ENCODE measurements around the gene ANKRD63. TPM values are rescaled to one million over a fixed set of nuclear protein-coding genes. Genes with fewer than 3 reads are reported as not detected.

ANKRD63 gene
- total RNA-seq, 2 donors from 2014 or later, result 0.65 TPM; not detected in 1

DNA sequence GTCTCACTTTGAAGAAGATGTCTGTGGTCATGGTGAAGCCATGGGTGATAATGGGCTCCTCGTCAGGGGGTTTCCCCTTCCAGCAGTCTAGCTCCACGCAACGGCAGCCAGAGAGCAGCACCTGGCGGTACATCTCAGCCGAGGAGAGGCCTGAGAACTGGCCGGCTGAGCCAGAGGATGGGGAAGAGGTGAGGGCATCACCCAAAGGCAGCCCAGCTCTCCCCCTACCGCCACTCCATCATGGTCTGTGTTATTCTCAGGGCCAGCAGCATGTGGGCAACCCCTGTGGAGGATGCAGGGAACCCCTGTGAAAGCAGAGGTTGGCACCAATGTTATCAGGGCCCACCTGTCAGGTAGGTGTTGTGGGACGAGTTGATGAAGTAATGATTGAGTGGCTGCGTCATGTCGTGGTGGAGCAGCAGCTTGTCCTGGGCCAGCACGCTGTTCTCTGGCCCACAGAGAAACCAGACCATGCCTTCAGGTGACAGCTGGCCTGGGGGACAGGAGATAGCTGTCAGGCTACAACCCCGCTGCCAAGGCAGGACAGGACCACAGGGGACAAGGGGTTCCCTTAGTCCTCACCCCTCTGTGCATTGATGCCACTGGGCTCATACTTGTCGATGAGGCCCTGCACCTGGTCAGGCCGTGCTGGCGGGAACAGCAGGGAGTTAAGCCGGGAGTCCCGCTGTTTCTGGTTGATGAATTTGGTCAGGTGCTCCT, 15.5 kb upstream of the ANKRD63 start:
- intact Hi-C loops (cut with DNase I), result no loop called here
- no peak for DNase-seq
- ATAC-seq, result no peak

DNA sequence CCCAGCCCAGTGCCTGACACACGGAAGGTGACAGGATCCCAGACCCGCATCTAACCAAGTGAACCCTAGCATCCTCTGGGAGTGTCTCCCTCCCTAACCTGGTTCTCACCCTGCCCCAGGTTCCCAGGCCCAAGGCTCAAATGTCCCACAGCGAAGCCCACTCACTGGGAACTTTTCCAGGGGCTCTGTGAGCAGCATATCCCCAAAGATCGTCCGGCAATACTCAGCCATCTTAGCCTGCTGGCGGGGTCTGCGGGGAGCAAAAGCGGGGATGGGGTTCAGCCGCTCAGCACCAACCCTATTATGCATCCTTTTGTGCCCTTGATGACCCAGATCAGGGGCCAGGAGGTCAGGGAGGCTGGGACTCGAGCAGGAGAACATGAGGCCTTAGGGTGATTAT, 14.5 kb upstream of the ANKRD63 start:
- DNase-seq, result no peak
- no peak for ATAC-seq
- intact Hi-C loops (cut with DNase I), result no loop called here

DNA sequence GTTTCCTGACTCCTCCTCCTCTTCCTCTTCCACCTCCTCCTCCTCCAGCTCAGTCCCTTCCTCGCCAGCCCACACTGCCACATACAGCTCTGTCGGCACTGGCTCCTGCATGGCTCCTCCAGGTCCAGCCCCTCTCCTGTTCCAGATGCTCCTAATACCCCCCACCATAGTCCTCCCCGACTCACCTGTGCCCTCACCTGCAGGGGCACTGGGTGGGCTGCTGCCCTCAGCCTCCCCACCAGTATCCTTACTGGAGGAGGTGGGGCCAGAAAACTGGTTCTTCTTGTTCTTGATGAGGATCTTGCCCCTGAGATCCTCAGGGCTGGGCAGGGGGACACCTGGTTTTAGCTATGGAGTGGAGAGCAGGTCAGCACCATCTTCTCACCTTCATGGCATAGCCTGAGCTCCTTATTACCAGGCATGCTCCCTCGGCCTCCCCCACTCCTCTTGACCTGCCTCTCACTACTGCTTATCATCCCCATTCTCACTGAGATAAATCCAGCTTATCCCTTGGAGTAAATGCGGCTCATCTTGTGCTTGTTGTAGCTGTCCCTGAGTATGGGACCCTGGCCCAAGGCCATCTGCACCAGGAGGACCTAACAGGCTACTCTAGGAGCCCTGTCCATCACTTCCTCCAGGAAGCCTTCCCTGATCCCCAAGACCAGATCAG, 13.8 kb upstream of the ANKRD63 start:
- intact Hi-C loops (cut with DNase I), result no loop called here
- ATAC-seq (no peak), DNase-seq (no peak)

DNA sequence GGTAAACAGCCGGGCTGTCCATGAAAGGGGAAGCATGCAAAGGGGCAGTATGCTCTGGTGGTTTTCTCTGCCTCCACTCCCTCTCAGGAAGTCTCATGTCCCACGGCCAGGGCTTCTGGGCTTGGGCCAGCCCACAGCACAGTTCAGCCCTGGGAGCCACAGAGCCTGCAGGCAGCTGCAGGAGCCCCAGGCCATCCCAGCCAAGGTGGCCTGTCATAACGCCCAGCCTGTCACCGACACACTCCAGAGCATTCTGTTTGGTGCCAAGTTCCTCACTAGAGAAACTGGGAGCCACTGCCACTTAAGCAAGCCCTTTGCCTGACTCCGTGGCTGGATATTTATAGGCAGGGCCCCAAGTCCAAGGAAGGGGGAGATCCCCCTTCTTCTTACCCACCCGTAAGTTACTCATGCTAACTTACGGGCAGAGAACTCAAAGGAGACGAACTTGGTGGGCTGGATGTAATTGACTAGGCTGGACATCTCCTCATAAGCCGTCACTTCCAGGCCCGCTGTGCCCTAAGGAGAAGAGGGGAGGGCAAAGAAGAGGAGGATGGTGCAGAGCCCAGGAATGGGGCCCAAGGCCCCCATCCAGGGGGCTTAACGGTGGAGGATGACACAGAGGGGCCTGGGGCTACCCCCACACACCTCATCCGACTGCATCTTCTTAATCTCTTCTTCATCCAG, 13.2 kb upstream of the ANKRD63 start:
- intact Hi-C loops (cut with DNase I), result no loop called here
- ATAC-seq (peak; percentile 86 to 89), DNase-seq (peak; percentile 65)

DNA sequence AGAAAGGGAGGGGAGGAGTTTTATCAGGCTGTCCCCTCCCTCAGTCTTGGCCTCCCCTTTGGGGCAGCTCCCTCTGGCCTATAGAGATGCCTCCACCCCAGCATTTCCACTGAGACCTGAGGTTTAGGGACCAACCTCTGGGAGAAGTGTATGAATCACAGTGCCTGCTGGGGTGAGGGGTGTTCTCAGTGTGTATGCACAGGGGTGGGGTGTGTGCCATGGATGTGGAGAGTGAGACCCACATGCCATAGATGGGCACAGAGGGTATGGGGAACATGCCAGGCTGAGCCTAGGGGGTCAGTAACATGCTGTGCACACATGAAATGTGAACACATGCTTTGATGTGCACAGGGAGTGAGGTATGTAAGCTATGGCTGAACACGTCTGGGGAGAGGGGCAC, 12.4 kb upstream of the ANKRD63 start:
- intact Hi-C loops (cut with DNase I), result no loop called here
- no peak for ATAC-seq

DNA sequence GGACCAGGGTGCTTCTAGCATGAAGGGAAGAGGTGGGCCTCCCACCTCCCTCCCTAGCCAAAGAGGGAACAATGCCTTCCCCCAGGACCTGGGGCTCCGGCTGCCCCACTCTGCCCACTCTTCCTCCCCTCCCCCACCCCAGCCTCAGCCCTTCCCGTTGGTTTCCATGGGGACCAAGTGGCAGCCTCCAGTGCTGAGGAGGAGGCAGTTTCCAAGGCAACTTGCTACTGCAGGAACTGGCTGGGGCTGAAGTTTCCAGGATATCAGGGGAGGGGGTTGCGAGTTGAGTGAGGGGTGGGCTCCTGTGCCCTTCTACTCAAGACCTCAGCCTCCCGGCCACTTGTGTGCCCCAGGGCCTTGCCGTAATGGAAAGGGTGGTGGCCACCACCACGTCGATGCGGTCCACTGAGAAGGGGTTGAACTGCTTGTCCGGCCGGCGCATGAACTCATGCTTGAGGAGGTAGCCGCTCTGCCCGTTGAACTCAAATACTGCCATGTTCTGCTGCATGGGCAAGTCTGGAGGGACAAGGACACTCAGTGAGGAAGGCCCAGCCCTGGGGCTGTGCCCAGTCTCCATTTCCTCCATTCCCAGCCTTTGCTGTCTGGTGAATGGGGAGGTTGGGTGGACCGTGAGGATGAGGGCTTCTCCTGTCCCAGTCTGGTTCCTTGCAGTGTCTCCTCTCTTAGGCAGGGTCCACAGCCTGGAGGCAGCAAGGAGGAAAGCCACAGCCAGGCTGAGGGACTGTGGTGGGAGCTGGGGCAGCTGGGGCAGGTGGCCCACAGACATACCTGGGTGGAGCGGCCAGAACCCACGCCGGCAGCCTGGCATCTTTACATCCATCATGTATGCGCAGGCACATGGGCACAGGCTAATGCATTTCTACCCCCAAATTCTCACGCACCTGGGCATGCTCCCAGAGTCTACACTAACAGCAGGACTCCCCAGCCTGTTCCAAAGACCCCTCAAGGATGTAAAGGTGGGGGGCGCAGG, 11.3 kb upstream of the ANKRD63 start:
- DNase-seq, result no peak
- no peak for ATAC-seq
- intact Hi-C loops (cut with DNase I), result no loop called here

More for the DNA sequence above, 12.4 kb upstream of the ANKRD63 start:
- DNase-seq, result no peak

GRCh38 chr15:40293006-40293405, 10.1 kb upstream of the ANKRD63 start:
- ATAC-seq, result no peak
- no peak for DNase-seq
- intact Hi-C loops (cut with DNase I), result no loop called here

- DNase-seq (no peak), ATAC-seq (no peak)
- intact Hi-C loops (cut with DNase I), result no loop called here
Measured at GRCh38 chr15:40292246-40292645, 9.4 kb upstream of the ANKRD63 start.

DNA sequence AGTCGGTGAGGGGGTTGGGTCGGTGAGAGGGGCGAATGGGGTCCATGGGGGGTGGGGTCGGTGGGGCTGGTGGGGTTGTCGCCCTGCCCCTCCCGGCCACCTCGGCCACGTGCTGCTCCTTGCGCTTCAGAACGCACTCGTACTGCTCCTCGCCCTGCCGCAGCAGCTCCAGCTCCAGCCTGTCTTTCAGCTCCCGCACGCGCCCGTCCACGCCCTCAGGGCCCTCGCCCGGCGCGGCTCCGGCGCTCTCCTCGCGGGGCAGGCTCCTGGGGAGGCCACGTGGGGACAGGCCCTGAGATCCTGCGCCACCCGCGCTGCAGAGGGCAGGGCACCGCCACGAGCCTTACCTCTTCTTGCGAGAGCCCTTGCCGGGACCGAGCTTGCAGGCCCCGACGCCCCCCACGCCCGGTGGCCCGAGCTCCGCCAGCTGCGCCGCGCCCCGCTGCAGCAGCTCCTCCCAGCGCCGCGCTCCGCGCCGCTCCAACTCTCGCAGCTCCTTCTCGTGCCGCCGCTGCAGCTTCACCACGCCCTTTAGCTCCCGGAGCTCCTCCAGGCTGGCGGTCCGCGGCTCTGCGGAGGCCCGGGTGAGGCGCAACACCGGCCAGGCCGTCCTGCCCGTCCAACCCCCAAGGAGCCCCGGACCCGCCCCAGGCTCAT, 8.2 kb upstream of the ANKRD63 start:
- ATAC-seq (peak; percentile 46 to 66), DNase-seq (peak; percentile 62)
- intact Hi-C loops (cut with DNase I), result no loop called here

- ATAC-seq (no peak), DNase-seq (no peak)
- intact Hi-C loops (cut with DNase I), result no loop called here
Measured at GRCh38 chr15:40290545-40290917, 7.7 kb upstream of the ANKRD63 start.

GRCh38 chr15:40289140-40289775, 6.4 kb upstream of the ANKRD63 start:
- intact Hi-C loops (cut with DNase I), result no loop called here
- ATAC-seq (no peak), DNase-seq (no peak)

GRCh38 chr15:40287968-40288367, 5.1 kb upstream of the ANKRD63 start:
- no peak for DNase-seq
- intact Hi-C loops (cut with DNase I), result no loop called here
- ATAC-seq, result peak in 1 of 2 donors; percentile 4

DNA sequence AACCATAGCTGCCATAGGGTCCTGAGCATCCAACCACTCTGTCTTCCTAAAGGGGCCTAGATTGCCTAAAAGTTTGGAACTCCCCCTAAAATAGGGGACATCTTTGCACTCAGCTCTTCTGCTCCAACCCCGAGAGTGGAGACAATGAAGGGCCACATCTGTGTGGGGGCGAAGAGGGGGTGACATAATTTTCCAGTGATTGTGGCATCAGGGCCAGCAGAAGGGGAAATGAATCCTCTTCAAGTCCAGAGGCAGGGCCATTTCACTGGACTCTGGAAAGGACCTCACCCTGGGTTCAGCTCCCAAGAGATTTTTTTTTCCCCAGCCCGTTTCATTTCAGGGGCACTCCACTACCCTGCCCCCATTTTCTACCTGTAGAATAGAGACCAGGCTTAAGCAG, 4.6 kb upstream of the ANKRD63 start:
- DNase-seq (no peak), ATAC-seq (no peak)
- intact Hi-C loops (cut with DNase I), result no loop called here

GRCh38 chr15:40286794-40287193, 3.9 kb upstream of the ANKRD63 start:
- no peak for ATAC-seq
- intact Hi-C loops (cut with DNase I), result no loop called here
- DNase-seq, result no peak

- peak; percentile 12 to 45 for ATAC-seq
Measured at GRCh38 chr15:40286061-40286532, 3.2 kb upstream of the ANKRD63 start.

DNA sequence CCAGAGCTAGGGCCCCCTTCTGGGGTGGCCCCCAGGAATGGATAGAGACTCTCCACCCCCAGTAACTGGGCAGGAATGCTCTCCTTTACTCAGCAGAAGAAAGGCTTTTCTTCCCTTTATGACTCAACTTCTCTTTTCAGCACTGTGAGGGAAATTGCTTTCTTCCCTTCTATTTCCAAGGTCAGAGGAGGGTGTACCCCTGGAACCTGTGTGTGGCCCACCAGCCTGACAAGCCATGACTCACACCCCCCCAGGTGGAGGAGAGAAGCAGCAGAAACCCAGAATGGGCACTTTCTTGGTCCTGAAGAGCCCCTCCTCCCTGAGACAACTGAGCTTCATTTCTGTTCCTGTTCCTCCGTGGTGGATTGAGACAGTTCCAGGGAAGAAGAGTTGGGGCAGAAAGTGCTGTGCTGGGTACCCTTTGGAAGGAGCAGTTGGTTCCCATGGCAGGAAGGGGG, 2.7 kb upstream of the ANKRD63 start:
- intact Hi-C loops (cut with DNase I), result no loop called here
- no peak for DNase-seq
- no peak for ATAC-seq

More at GRCh38 chr15:40286061-40286532, 3.2 kb upstream of the ANKRD63 start:
- intact Hi-C loops (cut with DNase I), result no loop called here
- no peak for DNase-seq

DNA sequence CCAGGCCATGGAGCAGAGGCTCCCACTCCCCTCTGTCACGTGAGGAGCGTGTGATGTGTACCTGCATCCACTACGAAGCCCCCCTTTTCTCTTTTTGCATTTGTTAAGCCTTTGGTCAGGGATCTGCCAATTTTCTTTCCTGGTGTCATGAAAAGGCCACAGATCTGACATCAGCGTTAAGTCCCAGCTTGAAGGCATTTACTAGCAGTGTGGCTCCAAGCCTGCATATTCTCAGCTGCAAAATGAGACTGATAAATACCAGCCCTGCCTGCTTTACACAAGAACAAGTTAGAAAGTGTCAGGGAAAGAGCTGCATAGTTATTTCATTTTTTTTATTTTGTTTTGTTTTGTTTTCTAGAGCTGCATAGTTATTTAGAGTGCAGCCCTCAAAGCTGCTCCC, 2.3 kb upstream of the ANKRD63 start:
- no peak for ATAC-seq
- intact Hi-C loops (cut with DNase I), result no loop called here
- DNase-seq, result no peak

Data from left cardiac atrium (tissue), 4 donors.